ENCODE data around the gene COQ2.

DNA sequence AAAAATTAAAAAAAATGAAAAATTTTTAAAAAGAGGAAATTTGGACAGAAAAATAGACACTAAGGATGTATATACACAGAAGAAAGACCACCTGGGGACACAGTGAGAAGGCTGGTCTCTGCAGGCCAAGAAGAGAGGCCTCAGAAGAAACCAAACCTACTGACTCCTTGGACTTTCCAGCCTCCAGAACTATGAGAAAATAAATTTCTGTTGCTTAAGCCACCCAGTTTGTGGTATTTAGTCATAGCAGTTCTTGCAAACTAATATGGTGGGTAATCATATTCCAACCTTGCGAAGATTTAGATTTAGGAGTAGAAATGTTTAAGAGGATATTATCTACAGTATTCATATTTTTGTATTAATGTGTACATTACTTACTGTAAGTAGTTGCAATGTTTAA is 56.4 kb downstream of the COQ2 start:
- TF ChIP-seq, protein P1, sequence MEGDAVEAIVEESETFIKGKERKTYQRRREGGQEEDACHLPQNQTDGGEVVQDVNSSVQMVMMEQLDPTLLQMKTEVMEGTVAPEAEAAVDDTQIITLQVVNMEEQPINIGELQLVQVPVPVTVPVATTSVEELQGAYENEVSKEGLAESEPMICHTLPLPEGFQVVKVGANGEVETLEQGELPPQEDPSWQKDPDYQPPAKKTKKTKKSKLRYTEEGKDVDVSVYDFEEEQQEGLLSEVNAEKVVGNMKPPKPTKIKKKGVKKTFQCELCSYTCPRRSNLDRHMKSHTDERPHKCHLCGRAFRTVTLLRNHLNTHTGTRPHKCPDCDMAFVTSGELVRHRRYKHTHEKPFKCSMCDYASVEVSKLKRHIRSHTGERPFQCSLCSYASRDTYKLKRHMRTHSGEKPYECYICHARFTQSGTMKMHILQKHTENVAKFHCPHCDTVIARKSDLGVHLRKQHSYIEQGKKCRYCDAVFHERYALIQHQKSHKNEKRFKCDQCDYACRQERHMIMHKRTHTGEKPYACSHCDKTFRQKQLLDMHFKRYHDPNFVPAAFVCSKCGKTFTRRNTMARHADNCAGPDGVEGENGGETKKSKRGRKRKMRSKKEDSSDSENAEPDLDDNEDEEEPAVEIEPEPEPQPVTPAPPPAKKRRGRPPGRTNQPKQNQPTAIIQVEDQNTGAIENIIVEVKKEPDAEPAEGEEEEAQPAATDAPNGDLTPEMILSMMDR (conservative IDR thresholded peaks at IDR 0.05; ENCODE audit: low read depth, low read length), result no peak
- TF ChIP-seq EZH2 (IDR thresholded peaks at IDR 0.05; ENCODE audit: borderline replicate concordance, low read depth, low read length, poor library complexity, severe bottlenecking), result no peak

Data from A673 (cell line).